Lower lobe of right lung (tissue), 2 donors: ENCODE results near the gene TIAM1. TPM values are rescaled to one million over a fixed set of nuclear protein-coding genes. Genes with fewer than 3 reads are reported as not detected.

Experiments used
- ATAC-seq, 2 donors: fragments of 200-7000 bp; cut with Tn5 transposase; one replicate each; pipeline ENCODE4 v1.9.1; 2020 to 2022; ENCODE audit warnings: mild to moderate bottlenecking in 2 of 2, moderate library complexity in 2 of 2
- DNase-seq: peaks from one replicate; pipeline ENCODE4 v3.0.0-alpha.2; 2020
- H3K27ac ChIP-seq: fragments of 200-600 bp; one replicate; pipeline ENCODE4 v1.8.0; 2022
- H3K27me3 ChIP-seq: fragments of 200-600 bp; one replicate; pipeline ENCODE4 v1.8.0; 2022; ENCODE audit warnings: low read depth
- H3K36me3 ChIP-seq: fragments of 200-600 bp; one replicate; pipeline ENCODE4 v1.8.0; 2022; ENCODE audit warnings: mild to moderate bottlenecking
- H3K4me1 ChIP-seq: fragments of 200-600 bp; one replicate; pipeline ENCODE4 v1.8.0; 2022
- H3K4me3 ChIP-seq: fragments of 200-600 bp; one replicate; pipeline ENCODE4 v1.8.0; 2022; ENCODE audit warnings: mild to moderate bottlenecking
- H3K9me3 ChIP-seq: fragments of 200-600 bp; one replicate; pipeline ENCODE4 v1.8.0; 2022
- CTCF ChIP-seq: fragments of 200-600 bp; IDR thresholded peaks from one replicate; pipeline ENCODE4 v1.8.0; 2022; ENCODE audit warnings: antibody characterized with exemption, mild to moderate bottlenecking
- intact Hi-C: fragments of 100-400 bp; cut with DNase I; formaldehyde crosslinking; loops from one replicate; pipeline ENCODE4 v1.11.0; 2022
- total RNA-seq: library from RNA; stranded (reverse); fragmentation: NEBNext Ultra II Directional; extraction: Animal tissue kit (Norgen Biotek cat#: 25700); gene quantifications from one replicate; pipeline ENCODE4 v1.2.1, GENCODE V29; 2021
- donor health status: DM: no; HTN: yes; CAD: no; lungs with severe emphysema.

TIAM1 gene
- total RNA-seq, 1 donor from 2014 or later = 45.5 TPM

GRCh38 chr21:31258073-31258472, 86.0 kb downstream of the TIAM1 start:
- no peak overlapping the region for H3K4me3 ChIP-seq
- H3K9me3 ChIP-seq = no peaks in the 10 kb centered on the region
- ATAC-seq (no peak), DNase-seq (no peak)
- no peak for TF ChIP-seq CTCF
- intact Hi-C loops = no loop called here
- no peak overlapping the region for H3K27ac ChIP-seq
- no peaks in the 10 kb centered on the region for H3K36me3 ChIP-seq
- H3K27me3 ChIP-seq = no peaks in the 10 kb centered on the region
- no peaks in the 10 kb centered on the region for H3K4me1 ChIP-seq

- no peaks in the 10 kb centered on the region for H3K9me3 ChIP-seq
- H3K27me3 ChIP-seq = no peaks in the 10 kb centered on the region
- no peak for DNase-seq
- no peak for TF ChIP-seq CTCF
- no peak overlapping the region for H3K4me3 ChIP-seq
- no peak overlapping the region for H3K27ac ChIP-seq
- no peaks in the 10 kb centered on the region for H3K4me1 ChIP-seq
- no peaks in the 10 kb centered on the region for H3K36me3 ChIP-seq
- no peak for ATAC-seq
- intact Hi-C loops = no loop called here
These were observed 86.8 kb downstream of the TIAM1 start for GRCh38 chr21:31257265-31257664.

- Histone ChIP-seq H3K4me3 (no peak overlapping the region), H3K27me3 (no peaks in the 10 kb centered on the region), H3K27ac (no peak overlapping the region), H3K9me3 (no peaks in the 10 kb centered on the region), H3K36me3 (no peaks in the 10 kb centered on the region), H3K4me1 (no peaks in the 10 kb centered on the region)
- TF ChIP-seq CTCF = no peak
- intact Hi-C loops = no loop called here
- no peak for DNase-seq
- ATAC-seq = no peak
These were observed 88.2 kb downstream of the TIAM1 start for GRCh38 chr21:31255896-31256295.

- DNase-seq (no peak), ATAC-seq (no peak)
- no peak for TF ChIP-seq CTCF
- intact Hi-C loops = no loop called here
- H3K27ac ChIP-seq = no peak overlapping the region
- H3K9me3 ChIP-seq = no peaks in the 10 kb centered on the region
- no peaks in the 10 kb centered on the region for H3K4me1 ChIP-seq
- H3K36me3 ChIP-seq = no peaks in the 10 kb centered on the region
- H3K27me3 ChIP-seq = no peaks in the 10 kb centered on the region
- no peak overlapping the region for H3K4me3 ChIP-seq
These were observed 89.0 kb downstream of the TIAM1 start for GRCh38 chr21:31255036-31255435.

- Histone ChIP-seq H3K4me1 (no peaks in the 10 kb centered on the region), H3K9me3 (no peaks in the 10 kb centered on the region), H3K27me3 (no peaks in the 10 kb centered on the region), H3K4me3 (no peak overlapping the region), H3K36me3 (no peaks in the 10 kb centered on the region), H3K27ac (no peak overlapping the region)
- intact Hi-C loops = no loop called here
- ATAC-seq (no peak), DNase-seq (no peak)
- no peak for TF ChIP-seq CTCF
These were observed 89.9 kb downstream of the TIAM1 start for GRCh38 chr21:31254131-31254530.

GRCh38 chr21:31253684-31254083, 90.4 kb downstream of the TIAM1 start:
- Histone ChIP-seq H3K27me3 (no peaks in the 10 kb centered on the region), H3K36me3 (no peaks in the 10 kb centered on the region), H3K4me3 (no peak overlapping the region), H3K27ac (no peak overlapping the region), H3K4me1 (no peaks in the 10 kb centered on the region), H3K9me3 (no peaks in the 10 kb centered on the region)
- TF ChIP-seq CTCF = no peak
- ATAC-seq (no peak), DNase-seq (no peak)
- intact Hi-C loops = no loop called here
